ENCODE data around the gene RTL9. TPM values are rescaled to one million over a fixed set of nuclear protein-coding genes. Genes with fewer than 3 reads are reported as not detected.
A peak's percentile ranks its signal among the peaks of the same experiment; 100 is the strongest.

Gene RTL9
- total and polyA plus RNA-seq, 7 donors = under 0.01 to 0.28 (median 0.03) TPM; not detected in 4

GRCh38 chrX:110401135-110401534, 42.5 kb downstream of the RTL9 start:
- TF ChIP-seq EP300 (IDR thresholded peaks at IDR 0.05) (no peak), CTCF (IDR thresholded peaks at IDR 0.05) (no peak), POLR2A (IDR thresholded peaks at IDR 0.05) (no peak), POLR2AphosphoS5 (IDR thresholded peaks at IDR 0.05) (no peak)
- no peak overlapping the region for H3K27ac ChIP-seq
- H3K27me3 ChIP-seq = no peaks in the 10 kb centered on the region
- H3K4me1 ChIP-seq = no peaks in the 10 kb centered on the region
- DNase-seq = no peak
- WGBS, 2 donors = 86 to 87% methylated on average over 3 of the region's 3 CpGs
- no peak overlapping the region for H3K4me3 ChIP-seq
- intact Hi-C loops (cut with DNase I) = no loop called here
- H3K36me3 ChIP-seq = no peaks in the 10 kb centered on the region
- H3K9me3 ChIP-seq = no peaks in the 10 kb centered on the region

GRCh38 chrX:110402091-110402849, 43.6 kb downstream of the RTL9 start:
- DNase-seq = peak; percentile 66
- no peaks in the 10 kb centered on the region for H3K36me3 ChIP-seq
- no peak overlapping the region for H3K27ac ChIP-seq
- no peaks in the 10 kb centered on the region for H3K27me3 ChIP-seq
- H3K4me1 ChIP-seq = no peaks in the 10 kb centered on the region
- no peaks in the 10 kb centered on the region for H3K9me3 ChIP-seq
- intact Hi-C loops (cut with DNase I) = no loop called here
- WGBS, 2 donors = 85 to 86% methylated on average over 7 of the region's 7 CpGs
- TF ChIP-seq EP300 (IDR thresholded peaks at IDR 0.05) = no peak
- no peak for TF ChIP-seq CTCF (IDR thresholded peaks at IDR 0.05)
- no peak for TF ChIP-seq POLR2A (IDR thresholded peaks at IDR 0.05)
- H3K4me3 ChIP-seq = no peak overlapping the region

- Histone ChIP-seq H3K27ac (no peak overlapping the region), H3K4me3 (no peak overlapping the region), H3K4me1 (no peaks in the 10 kb centered on the region), H3K9me3 (no peaks in the 10 kb centered on the region), H3K27me3 (no peaks in the 10 kb centered on the region), H3K36me3 (no peaks in the 10 kb centered on the region)
- WGBS, 2 donors = 10 to 34% methylated on average over 1 of the region's 1 CpG
- no peak for DNase-seq
- TF ChIP-seq POLR2AphosphoS5 (IDR thresholded peaks at IDR 0.05) = no peak
- no peak for TF ChIP-seq EP300 (IDR thresholded peaks at IDR 0.05)
- no peak for TF ChIP-seq POLR2A (IDR thresholded peaks at IDR 0.05)
- TF ChIP-seq CTCF (IDR thresholded peaks at IDR 0.05) = no peak
- intact Hi-C loops (cut with DNase I) = no loop called here
These were observed 44.2 kb downstream of the RTL9 start for GRCh38 chrX:110402850-110403221.

- H3K4me3 ChIP-seq = no peak overlapping the region
- H3K36me3 ChIP-seq = no peaks in the 10 kb centered on the region
- no peaks in the 10 kb centered on the region for H3K9me3 ChIP-seq
- TF ChIP-seq POLR2AphosphoS5 (IDR thresholded peaks at IDR 0.05) = no peak
- no peak for TF ChIP-seq CTCF (IDR thresholded peaks at IDR 0.05)
- TF ChIP-seq POLR2A (IDR thresholded peaks at IDR 0.05) = no peak
- no peak for TF ChIP-seq EP300 (IDR thresholded peaks at IDR 0.05)
- H3K27ac ChIP-seq = no peak overlapping the region
- no peak for DNase-seq
- H3K27me3 ChIP-seq = no peaks in the 10 kb centered on the region
- WGBS, 2 donors = 84 to 86% methylated on average over 15 of the region's 15 CpGs
- H3K4me1 ChIP-seq = no peaks in the 10 kb centered on the region
- intact Hi-C loops (cut with DNase I) = no loop called here
These were observed 45.0 kb downstream of the RTL9 start for GRCh38 chrX:110403441-110404238.
